HEK293 (cell line): ENCODE results near the gene CNTFR.

Experiments used
- CTCF ChIA-PET: fragments of 350-600 bp; formaldehyde crosslinking; extraction: SDS; loops from one replicate; lab custom pipeline; 2021; ENCODE audit warnings: antibody characterized with exemption; lab: Yijun Ruan, JAX
- POLR2A ChIA-PET: fragments of 300-600 bp; formaldehyde crosslinking; extraction: SDS; loops from one replicate; lab custom pipeline; 2020; ENCODE audit warnings: antibody characterized with exemption, inconsistent platforms; lab: Yijun Ruan, JAX
- H3K27ac ChIP-seq: fragments of 200-500 bp; sonication (Bioruptor generic); 2 replicates; pipeline ENCODE4 v1.5.1; 2014; ENCODE audit warnings: low read depth, low read length, control low read depth, inconsistent platforms; ENCODE audit errors: extremely low read depth
- H3K36me3 ChIP-seq, 2 experiments: fragments of 200-500 bp in 1 of 2; sonication (Bioruptor generic) in 1 of 2; 1 replicate in 1 of 2; 2 replicates in 1 of 2; pipeline ENCODE4 v1.5.1; 2014 to 2017; ENCODE audit warnings: inconsistent platforms in 2 of 2, low read length in 2 of 2; ENCODE audit not compliant: control insufficient read depth in 2 of 2, insufficient read depth in 1 of 2
- H3K4me1 ChIP-seq: fragments of 200-500 bp; sonication (Bioruptor generic); 2 replicates; pipeline ENCODE4 v1.5.1; 2014; ENCODE audit warnings: mild to moderate bottlenecking, low read length, inconsistent platforms; ENCODE audit not compliant: control insufficient read depth, insufficient read depth
- H3K4me3 ChIP-seq: 2 replicates; pipeline ENCODE4 v1.5.1; 2011; ENCODE audit warnings: low read depth, mild to moderate bottlenecking, control low read depth, low read length, moderate library complexity
- H3K9me3 ChIP-seq: fragments of 200-500 bp; sonication (Bioruptor generic); 2 replicates; pipeline ENCODE4 v1.5.1; 2014; ENCODE audit warnings: low read depth, low read length, inconsistent platforms; ENCODE audit not compliant: control insufficient read depth, insufficient read depth
- INSM2 ChIP-seq: fragments of 450-650 bp; formaldehyde crosslinking; IDR thresholded peaks from 2 replicates; pipeline ENCODE4 v1.5.1; 2016; ENCODE audit warnings: missing biosample characterization, missing genetic modification characterization
- KLF17 ChIP-seq: fragments of 450-650 bp; formaldehyde crosslinking; IDR thresholded peaks from 2 replicates; pipeline ENCODE4 v1.5.1; 2016; ENCODE audit warnings: missing biosample characterization, missing genetic modification characterization
- KLF9 ChIP-seq: fragments of 450-650 bp; formaldehyde crosslinking; IDR thresholded peaks from 2 replicates; pipeline ENCODE4 v1.5.1; 2016; ENCODE audit warnings: missing biosample characterization, missing genetic modification characterization, low read depth
- MYNN ChIP-seq: fragments of 450-650 bp; formaldehyde crosslinking; IDR thresholded peaks from 2 replicates; pipeline ENCODE4 v1.5.1; 2016; ENCODE audit warnings: missing biosample characterization, missing genetic modification characterization, borderline replicate concordance
- PRDM4 ChIP-seq: fragments of 450-650 bp; formaldehyde crosslinking; IDR thresholded peaks from 2 replicates; pipeline ENCODE4 v1.5.1; 2017; ENCODE audit warnings: missing biosample characterization, missing genetic modification characterization
- TCF7L2 ChIP-seq: IDR thresholded peaks from 2 replicates; pipeline ENCODE4 v1.6.1; 2011; ENCODE audit warnings: low read depth, mild to moderate bottlenecking, inconsistent platforms, low read length, moderate library complexity, borderline replicate concordance
- WT1 ChIP-seq: fragments of 450-650 bp; formaldehyde crosslinking; IDR thresholded peaks from 2 replicates; pipeline ENCODE4 v1.5.1; 2016; ENCODE audit warnings: missing biosample characterization, missing genetic modification characterization
- ZBTB1 ChIP-seq: fragments of 450-650 bp; formaldehyde crosslinking; IDR thresholded peaks from 2 replicates; pipeline ENCODE4 v1.5.1; 2016; ENCODE audit warnings: missing biosample characterization, missing genetic modification characterization
- ZBTB20 ChIP-seq: fragments of 450-650 bp; formaldehyde crosslinking; IDR thresholded peaks from 2 replicates; pipeline ENCODE4 v1.5.1; 2016; ENCODE audit warnings: missing biosample characterization, missing genetic modification characterization
- ZBTB7A ChIP-seq: fragments of 450-650 bp; formaldehyde crosslinking; IDR thresholded peaks from 2 replicates; pipeline ENCODE4 v1.5.1; 2016; ENCODE audit warnings: low read depth, missing biosample characterization, missing genetic modification characterization
- ZBTB8A ChIP-seq: fragments of 450-650 bp; formaldehyde crosslinking; IDR thresholded peaks from 2 replicates; pipeline ENCODE4 v1.5.1; 2016; ENCODE audit warnings: missing biosample characterization, missing genetic modification characterization
- ZFP69B ChIP-seq: fragments of 450-650 bp; formaldehyde crosslinking; IDR thresholded peaks from 2 replicates; pipeline ENCODE4 v1.5.1; 2016; ENCODE audit warnings: missing biosample characterization, missing genetic modification characterization
- ZIC2 ChIP-seq: fragments of 450-650 bp; formaldehyde crosslinking; IDR thresholded peaks from 2 replicates; pipeline ENCODE4 v1.5.1; 2016; ENCODE audit warnings: missing biosample characterization, missing genetic modification characterization
- ZNF138 ChIP-seq: fragments of 450-650 bp; formaldehyde crosslinking; IDR thresholded peaks from 2 replicates; pipeline ENCODE4 v1.5.1; 2016; ENCODE audit warnings: missing biosample characterization, missing genetic modification characterization, borderline replicate concordance
- ZNF18 ChIP-seq: fragments of 450-650 bp; formaldehyde crosslinking; IDR thresholded peaks from 2 replicates; pipeline ENCODE4 v1.5.1; 2016; ENCODE audit warnings: missing biosample characterization, missing genetic modification characterization
- ZNF2 ChIP-seq: fragments of 450-650 bp; formaldehyde crosslinking; IDR thresholded peaks from 2 replicates; pipeline ENCODE4 v1.5.1; 2016; ENCODE audit warnings: missing biosample characterization, missing genetic modification characterization
- ZNF223 ChIP-seq: fragments of 450-650 bp; formaldehyde crosslinking; IDR thresholded peaks from 2 replicates; pipeline ENCODE4 v1.5.1; 2016; ENCODE audit warnings: missing biosample characterization, missing genetic modification characterization
- ZNF23 ChIP-seq: fragments of 450-650 bp; formaldehyde crosslinking; IDR thresholded peaks from 2 replicates; pipeline ENCODE4 v1.5.1; 2016; ENCODE audit warnings: missing biosample characterization, missing genetic modification characterization, borderline replicate concordance
- ZNF239 ChIP-seq: fragments of 450-650 bp; formaldehyde crosslinking; IDR thresholded peaks from 2 replicates; pipeline ENCODE4 v1.5.1; 2016; ENCODE audit warnings: missing biosample characterization, missing genetic modification characterization
- ZNF248 ChIP-seq: fragments of 450-650 bp; formaldehyde crosslinking; IDR thresholded peaks from 2 replicates; pipeline ENCODE4 v1.5.1; 2017; ENCODE audit warnings: missing biosample characterization, missing genetic modification characterization
- ZNF274 ChIP-seq, 2 experiments: fragments of 200-500 bp in 1 of 2; fragments of 450-650 bp in 1 of 2; sonication (Bioruptor generic) in 1 of 2; formaldehyde crosslinking in 1 of 2; IDR thresholded peaks; 2 replicates each; pipeline versions ENCODE4 v1.5.1 to v1.6.1; 2014 to 2016; ENCODE audit warnings: borderline replicate concordance in 1 of 2, inconsistent platforms in 1 of 2, low read length in 1 of 2, missing biosample characterization in 1 of 2, missing genetic modification characterization in 1 of 2
- ZNF311 ChIP-seq: fragments of 450-650 bp; formaldehyde crosslinking; IDR thresholded peaks from 2 replicates; pipeline ENCODE4 v1.5.1; 2017; ENCODE audit warnings: missing biosample characterization, missing genetic modification characterization, borderline replicate concordance
- ZNF354C ChIP-seq: fragments of 450-650 bp; formaldehyde crosslinking; IDR thresholded peaks from 2 replicates; pipeline ENCODE4 v1.5.1; 2016; ENCODE audit warnings: missing biosample characterization, missing genetic modification characterization, low read depth, borderline replicate concordance
- ZNF514 ChIP-seq: fragments of 450-650 bp; formaldehyde crosslinking; IDR thresholded peaks from 2 replicates; pipeline ENCODE4 v1.5.1; 2016; ENCODE audit warnings: missing biosample characterization, missing genetic modification characterization
- ZNF580 ChIP-seq: fragments of 450-650 bp; formaldehyde crosslinking; IDR thresholded peaks from 2 replicates; pipeline ENCODE4 v1.5.1; 2016; ENCODE audit warnings: missing biosample characterization, missing genetic modification characterization
- ZNF639 ChIP-seq: fragments of 450-650 bp; formaldehyde crosslinking; IDR thresholded peaks from 2 replicates; pipeline ENCODE4 v1.5.1; 2016; ENCODE audit warnings: missing biosample characterization, missing genetic modification characterization
- ZNF654 ChIP-seq: fragments of 450-650 bp; formaldehyde crosslinking; IDR thresholded peaks from 2 replicates; pipeline ENCODE4 v1.5.1; 2016; ENCODE audit warnings: low read depth, missing biosample characterization, missing genetic modification characterization
- ZNF776 ChIP-seq: fragments of 450-650 bp; formaldehyde crosslinking; IDR thresholded peaks from 2 replicates; pipeline ENCODE4 v1.5.0; 2017; ENCODE audit warnings: missing biosample characterization, missing genetic modification characterization, borderline replicate concordance

CNTFR gene

GRCh38 chr9:34526026-34526425 is 63.5 kb downstream of the CNTFR start:
- Histone ChIP-seq H3K27ac (no peak overlapping the region), H3K4me1 (no peaks in the 10 kb centered on the region), H3K9me3 (no peaks in the 10 kb centered on the region), H3K36me3 (no peaks in the 10 kb centered on the region), H3K4me3 (no peak overlapping the region)
- no peak for TF ChIP-seq ZNF138
- no peak for TF ChIP-seq ZNF580
- no peak for TF ChIP-seq ZNF311
- no peak for TF ChIP-seq ZBTB7A (tag by site-specific recombination)
- no peak for TF ChIP-seq ZNF354C (tag by site-specific recombination)
- no peak for TF ChIP-seq WT1 (tag by site-specific recombination)
- TF ChIP-seq PRDM4 (tag by site-specific recombination), result no peak
- TF ChIP-seq ZNF514 (tag by site-specific recombination), result no peak
- no peak for TF ChIP-seq ZBTB8A
- TF ChIP-seq KLF9 (tag by site-specific recombination), result no peak
- TF ChIP-seq ZFP69B (tag by site-specific recombination), result no peak
- TF ChIP-seq ZNF654 (tag by site-specific recombination), result no peak
- no peak for TF ChIP-seq INSM2
- TF ChIP-seq MYNN (tag by site-specific recombination), result no peak
- no peak for TF ChIP-seq ZBTB1 (tag by site-specific recombination)
- TF ChIP-seq ZNF223 (tag by site-specific recombination), result no peak
- ChIA-PET CTCF (interaction anchor here (1.0 kb wide), 1 partner anchor 77 kb away, joined by 3 read pairs; no protein-coding TSS in a partner anchor), POLR2A (no interaction called here)

GRCh38 chr9:34524349-34524748 is 65.2 kb downstream of the CNTFR start:
- Histone ChIP-seq H3K36me3 (no peaks in the 10 kb centered on the region), H3K4me3 (no peak overlapping the region), H3K4me1 (no peaks in the 10 kb centered on the region), H3K27ac (no peak overlapping the region), H3K9me3 (no peaks in the 10 kb centered on the region)
- POLR2A ChIA-PET, result interaction anchor here (0.9 kb wide), 1 partner anchor 15 kb away, joined by 3 read pairs; no protein-coding TSS in a partner anchor
- CTCF ChIA-PET, result interaction anchor here (0.6 to 2.5 kb wide), 11 partner anchors 12 to 121 kb away, joined by 3 to 13 read pairs (median 4); no protein-coding TSS in a partner anchor
- TF ChIP-seq ZNF274 (IDR thresholded peaks at IDR 0.05; ENCODE audit: low read length) (no peak), ZNF274 (tag by site-specific recombination; IDR thresholded peaks at IDR 0.05; ENCODE audit: borderline replicate concordance) (no peak), ZNF639 (tag by site-specific recombination) (no peak), ZNF23 (tag by site-specific recombination) (no peak), ZFP69B (tag by site-specific recombination) (no peak), ZNF248 (tag by site-specific recombination) (no peak), ZNF776 (tag by site-specific recombination) (no peak), ZNF2 (no peak), ZIC2 (tag by site-specific recombination) (peak; percentile 57), TCF7L2 (peak; percentile 34; the same call in 1 of the 2 replicates), ZBTB20 (no peak), ZNF239 (no peak), ZNF18 (tag by site-specific recombination) (no peak), KLF17 (no peak)
